Germinal center (tissue), 1 donor: Measurements from ENCODE around the gene ZNF219.
"Not testable (repeated sequence)": the region's sequence is repeated elsewhere in the genome, so short reads cannot be mapped to it uniquely, and the experiment has no call there.

Experiments used
- DNase-seq: peaks from one replicate; pipeline ENCODE4 v3.0.0; 2012; ENCODE audit warnings: mixed read lengths, low spot score

The ZNF219 gene

DNA sequence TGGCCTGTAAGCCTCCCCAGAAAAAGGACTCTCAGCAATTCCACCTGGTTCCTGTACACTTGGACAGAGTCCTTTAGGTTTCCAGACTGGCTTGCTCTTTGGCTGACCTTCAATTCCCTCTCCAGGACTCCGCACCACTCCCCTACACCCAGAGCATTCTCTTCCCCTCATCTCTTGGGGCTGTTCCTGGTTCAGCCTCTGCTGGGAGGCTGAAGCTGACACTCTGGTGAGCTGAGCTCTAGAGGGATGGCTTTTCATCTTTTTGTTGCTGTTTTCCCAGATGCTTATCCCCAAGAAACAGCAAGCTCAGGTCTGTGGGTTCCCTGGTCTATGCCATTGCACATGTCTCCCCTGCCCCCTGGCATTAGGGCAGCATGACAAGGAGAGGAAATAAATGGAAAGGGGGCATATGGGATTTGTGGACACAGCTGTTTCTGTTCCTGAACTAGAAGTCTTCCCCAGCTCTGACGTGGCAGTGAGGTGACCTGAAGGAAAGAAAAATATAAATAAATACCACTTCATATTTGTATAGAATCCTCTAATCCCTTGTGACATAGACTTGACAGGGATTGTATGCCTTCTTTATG is 55.0 kb downstream of the ZNF219 start:
- DNase-seq: no peak

DNA sequence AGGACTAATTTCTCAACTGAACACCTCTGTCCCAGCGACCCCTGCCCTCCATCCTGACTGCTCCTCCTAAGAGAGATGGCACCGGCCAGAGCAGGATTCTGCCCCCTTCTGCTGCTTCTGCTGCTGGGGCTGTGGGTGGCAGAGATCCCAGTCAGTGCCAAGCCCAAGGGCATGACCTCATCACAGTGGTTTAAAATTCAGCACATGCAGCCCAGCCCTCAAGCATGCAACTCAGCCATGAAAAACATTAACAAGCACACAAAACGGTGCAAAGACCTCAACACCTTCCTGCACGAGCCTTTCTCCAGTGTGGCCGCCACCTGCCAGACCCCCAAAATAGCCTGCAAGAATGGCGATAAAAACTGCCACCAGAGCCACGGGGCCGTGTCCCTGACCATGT is 55.5 kb downstream of the ZNF219 start:
- DNase-seq: no peak

GRCh38 chr14:21041676-21042433 is 56.6 kb downstream of the ZNF219 start, which contains the start of gene RNASE7:
Gene RNASE7 (plus strand): TSS chr14:21042362. CDS start chr14:21042993, 631 bp downstream.
- no peak for DNase-seq

- DNase-seq: not testable (repeated sequence)
These were observed 57.5 kb downstream of the ZNF219 start for GRCh38 chr14:21040941-21041340.

DNA sequence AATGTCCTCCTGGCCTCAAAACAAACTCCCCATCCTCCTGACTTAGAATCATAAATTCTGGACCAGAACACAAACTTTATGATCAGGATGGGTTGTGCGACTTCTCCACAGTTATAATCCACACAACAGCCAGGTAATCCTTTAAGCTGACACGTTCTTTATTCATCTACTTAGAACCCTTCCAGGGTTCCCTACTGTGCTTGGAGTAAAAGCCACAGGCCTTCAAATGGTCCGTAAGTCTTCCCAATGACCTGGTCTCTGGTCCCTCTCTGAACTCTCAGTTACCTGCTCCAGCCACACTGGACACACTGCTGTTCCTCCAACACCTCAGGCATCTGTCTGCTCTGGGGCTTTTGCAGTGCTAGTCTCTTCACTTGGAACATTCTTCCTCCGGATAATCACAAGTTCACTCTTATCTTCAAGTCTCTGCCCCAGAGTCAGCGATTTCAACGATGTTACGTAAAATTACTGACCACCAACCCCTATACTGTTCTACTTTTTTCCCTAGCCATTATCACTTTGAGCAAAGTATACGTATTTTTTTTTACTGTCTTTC is 58.0 kb downstream of the ZNF219 start:
- DNase-seq: no peak
